ENCODE results near the gene ADAMTS2.

ADAMTS2 gene

DNA sequence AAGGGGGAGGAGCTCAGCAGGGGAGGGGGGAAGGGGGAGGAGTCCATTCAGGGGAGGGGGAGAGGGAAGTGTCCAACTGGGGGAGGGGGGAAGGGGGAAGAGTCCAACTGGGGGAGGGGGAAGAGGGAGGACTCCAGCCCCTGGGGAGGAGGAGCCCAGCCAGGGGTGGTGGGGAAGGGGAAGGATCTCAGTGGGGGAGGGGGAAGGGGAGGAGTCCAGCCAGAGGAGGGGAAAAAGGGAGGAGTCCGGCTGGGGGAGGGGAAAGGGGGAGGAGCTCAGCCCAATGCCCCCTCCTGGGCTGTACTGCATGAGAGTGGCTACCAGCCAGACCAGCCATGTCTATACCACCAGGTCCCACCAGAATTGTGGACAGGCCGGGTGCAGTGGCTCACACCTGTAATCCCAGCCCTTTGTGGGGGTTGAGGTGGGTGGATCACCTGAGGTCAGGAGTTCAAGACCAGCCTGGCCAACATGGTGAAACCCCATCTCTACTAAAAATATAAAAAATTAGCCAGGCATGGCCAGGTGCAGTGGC, 30.6 kb upstream of the ADAMTS2 start:
- H3K27ac ChIP-seq: no peak overlapping the region
- TF ChIP-seq, protein P1, sequence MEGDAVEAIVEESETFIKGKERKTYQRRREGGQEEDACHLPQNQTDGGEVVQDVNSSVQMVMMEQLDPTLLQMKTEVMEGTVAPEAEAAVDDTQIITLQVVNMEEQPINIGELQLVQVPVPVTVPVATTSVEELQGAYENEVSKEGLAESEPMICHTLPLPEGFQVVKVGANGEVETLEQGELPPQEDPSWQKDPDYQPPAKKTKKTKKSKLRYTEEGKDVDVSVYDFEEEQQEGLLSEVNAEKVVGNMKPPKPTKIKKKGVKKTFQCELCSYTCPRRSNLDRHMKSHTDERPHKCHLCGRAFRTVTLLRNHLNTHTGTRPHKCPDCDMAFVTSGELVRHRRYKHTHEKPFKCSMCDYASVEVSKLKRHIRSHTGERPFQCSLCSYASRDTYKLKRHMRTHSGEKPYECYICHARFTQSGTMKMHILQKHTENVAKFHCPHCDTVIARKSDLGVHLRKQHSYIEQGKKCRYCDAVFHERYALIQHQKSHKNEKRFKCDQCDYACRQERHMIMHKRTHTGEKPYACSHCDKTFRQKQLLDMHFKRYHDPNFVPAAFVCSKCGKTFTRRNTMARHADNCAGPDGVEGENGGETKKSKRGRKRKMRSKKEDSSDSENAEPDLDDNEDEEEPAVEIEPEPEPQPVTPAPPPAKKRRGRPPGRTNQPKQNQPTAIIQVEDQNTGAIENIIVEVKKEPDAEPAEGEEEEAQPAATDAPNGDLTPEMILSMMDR (conservative IDR thresholded peaks at IDR 0.05): no peak

DNA sequence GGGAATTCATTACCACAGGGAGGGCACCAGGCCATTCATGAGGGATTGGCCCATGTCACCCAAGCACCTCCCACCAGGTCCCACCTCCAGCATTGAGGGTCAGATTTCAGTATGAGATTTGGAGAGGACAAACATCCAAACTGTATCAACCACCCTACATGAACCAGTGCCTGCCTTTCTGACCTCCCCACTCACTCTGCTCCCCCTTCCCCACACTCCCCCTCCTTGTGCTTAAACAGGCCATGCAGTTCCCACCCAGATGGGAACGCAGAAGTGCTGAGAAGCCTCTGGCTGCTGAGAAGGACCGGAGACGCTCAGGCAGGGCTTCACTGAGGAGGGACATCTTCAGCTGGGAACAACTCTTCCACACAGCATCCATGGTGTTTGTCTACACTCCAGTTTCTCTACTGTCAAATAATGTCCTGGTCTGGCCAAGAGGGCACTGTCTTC, 30.0 kb upstream of the ADAMTS2 start:
- TF ChIP-seq, protein P1 (conservative IDR thresholded peaks at IDR 0.05): no peak
- H3K27ac ChIP-seq: no peak overlapping the region

DNA sequence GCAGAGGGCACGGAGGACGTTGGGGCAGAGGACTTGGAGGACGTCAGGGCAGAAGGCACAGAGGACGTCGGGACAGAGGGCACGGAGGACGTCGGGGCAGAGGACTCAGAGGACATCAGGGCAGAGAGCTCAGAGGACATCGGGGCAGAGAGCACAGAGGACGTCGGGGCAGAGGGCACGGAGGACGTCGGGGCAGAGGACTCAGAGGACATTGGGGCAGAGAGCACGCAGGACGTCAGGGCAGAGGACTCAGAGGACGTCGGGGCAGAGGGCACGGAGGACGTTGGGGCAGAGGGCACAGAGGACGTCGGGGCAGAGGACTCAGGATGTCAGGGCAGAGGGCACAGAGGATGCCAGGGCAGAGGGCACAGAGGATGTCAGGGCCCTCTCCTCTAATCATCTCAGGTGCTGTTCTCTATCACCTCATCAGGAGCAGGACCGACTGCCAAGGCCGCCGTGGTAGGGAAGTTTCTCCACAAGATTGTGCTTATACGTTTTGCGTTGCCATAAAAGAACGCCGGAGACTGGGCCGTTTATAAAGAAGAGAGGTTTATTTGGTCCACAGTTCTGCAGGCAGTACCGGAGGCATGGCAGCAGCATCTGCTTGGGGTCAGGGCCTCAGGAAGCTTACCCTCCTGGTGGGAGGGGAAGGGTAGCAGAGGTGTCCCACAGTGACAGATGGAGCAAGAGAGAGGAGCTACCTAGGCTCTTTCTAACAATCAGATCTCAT, 29.4 kb upstream of the ADAMTS2 start:
- TF ChIP-seq, protein P1 (conservative IDR thresholded peaks at IDR 0.05): no peak
- no peak overlapping the region for H3K27ac ChIP-seq

DNA sequence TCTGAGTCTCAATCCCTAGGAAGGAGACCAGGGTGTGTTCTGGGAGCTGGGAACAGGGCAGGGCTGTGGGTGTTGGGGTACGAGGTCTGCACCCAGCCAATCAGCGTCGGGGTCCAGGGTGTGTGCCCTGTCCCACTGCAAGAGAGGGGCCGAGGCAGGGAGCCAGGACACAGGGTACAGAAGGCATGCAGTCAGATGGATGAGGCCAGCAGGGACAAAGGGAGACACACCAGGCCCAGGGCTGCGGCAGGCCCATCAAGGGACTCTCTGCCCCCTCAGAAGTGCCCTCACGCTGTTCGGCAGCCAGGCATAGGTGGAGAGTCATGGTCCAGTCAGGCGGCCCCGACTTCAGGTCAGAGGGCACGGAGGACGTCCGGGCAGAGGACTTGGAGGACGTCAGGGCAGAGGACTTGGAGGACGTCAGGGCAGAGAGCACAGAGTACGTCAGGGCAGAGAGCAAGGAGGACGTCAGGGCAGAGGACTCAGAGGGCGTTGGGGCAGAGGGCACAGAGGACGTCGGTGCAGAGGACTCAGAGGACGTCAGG, 28.8 kb upstream of the ADAMTS2 start:
- H3K27ac ChIP-seq: peak overlapping the region; percentile 90; the same call in 1 of the 2 replicates
- TF ChIP-seq, protein P1 (conservative IDR thresholded peaks at IDR 0.05): no peak

DNA sequence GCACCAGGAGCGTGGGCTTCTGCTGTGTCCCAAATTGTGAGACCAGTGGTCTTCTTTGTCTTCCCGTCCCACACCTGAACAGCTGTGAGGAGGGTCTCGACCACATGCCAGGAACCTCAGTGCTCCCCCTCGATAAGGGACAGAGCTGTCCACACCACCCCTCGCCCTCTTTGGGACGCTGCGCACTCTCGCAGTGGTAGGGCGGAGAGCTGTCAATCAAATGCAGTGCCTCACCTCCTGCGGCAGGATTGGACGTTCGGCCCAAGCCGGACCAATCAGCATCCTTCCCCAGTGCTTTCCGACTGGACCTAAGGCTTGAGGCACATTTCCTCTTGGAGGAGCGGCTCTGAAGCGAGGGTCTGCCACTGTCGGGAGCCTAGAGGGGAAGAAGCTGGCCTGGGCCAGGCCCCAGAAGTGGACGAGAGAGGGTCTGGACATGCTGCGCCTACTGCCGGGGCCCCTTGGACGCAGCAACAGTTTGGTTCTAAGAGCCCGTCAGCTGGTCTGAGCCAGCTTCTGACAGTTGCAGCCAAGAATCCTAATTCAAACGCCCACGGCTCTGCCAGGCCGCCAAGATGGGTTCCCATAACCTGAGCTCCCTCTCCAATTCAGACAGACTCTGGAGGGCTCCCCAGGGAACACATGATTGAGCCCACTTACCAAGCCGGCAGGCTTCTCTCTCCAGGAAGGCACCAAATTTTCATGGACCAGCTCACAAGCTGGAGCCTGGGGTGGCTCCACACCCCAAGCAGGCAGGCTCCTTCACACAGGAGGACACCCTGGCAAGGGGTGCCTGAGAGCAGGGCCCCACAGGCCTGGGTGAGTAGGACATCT, 28.1 kb upstream of the ADAMTS2 start:
- H3K27ac ChIP-seq: peak overlapping the region; percentile 90
- TF ChIP-seq, protein P1 (conservative IDR thresholded peaks at IDR 0.05): no peak

DNA sequence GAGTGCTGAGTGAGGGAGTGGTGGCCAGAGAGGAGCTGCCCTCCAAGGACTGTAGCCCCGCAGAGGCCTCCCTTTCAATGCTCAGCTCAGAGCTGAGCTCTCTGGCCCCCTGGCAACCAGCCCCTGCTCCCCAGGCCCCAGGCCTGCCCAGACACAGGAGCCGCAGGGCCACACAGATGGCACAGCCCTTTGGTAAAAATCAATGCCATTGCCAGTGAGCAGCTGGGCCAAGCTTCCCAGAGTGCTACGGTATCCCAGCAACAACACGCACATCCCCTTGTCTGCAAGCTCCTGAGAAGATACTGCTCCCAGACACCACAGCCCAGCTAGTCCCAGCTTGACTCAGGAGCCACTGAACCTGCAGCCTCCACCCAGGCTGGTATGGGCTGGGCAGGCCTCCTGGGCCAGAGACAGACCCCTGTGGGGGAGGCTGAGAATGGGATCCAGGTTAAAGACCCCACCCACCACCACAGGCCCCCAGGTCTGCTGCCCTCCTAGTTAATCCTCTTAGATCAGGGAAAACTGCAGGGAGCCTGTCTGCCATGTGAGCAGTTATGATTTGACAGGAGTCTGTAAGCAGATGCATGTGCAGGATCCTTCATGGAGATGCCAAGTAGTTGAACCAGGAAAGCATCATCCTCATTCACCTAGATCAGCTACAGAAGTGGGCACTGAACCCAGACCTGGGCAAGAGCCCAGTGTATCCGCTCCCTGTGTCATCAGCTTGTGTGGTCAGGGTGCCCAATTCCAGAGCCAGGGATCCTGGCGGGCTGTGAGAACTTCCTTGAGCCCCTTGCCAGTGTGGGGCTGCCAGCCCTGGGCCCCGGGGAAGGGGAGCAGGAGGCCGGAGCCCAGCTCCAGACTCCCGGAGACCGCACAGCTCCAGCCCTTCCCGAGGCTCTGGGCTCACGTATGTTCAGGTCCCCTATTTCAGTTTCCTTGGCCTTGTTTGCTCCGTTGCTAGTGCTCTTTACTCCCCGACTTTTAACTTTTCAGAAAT, 26.7 kb upstream of the ADAMTS2 start:
- H3K27ac ChIP-seq: peak overlapping the region; percentile 90
- TF ChIP-seq, protein P1 (conservative IDR thresholded peaks at IDR 0.05): no peak

Data from VCaP (cell line).